Stimulated activated CD8-positive, alpha-beta memory T cell treated with anti-CD3 and anti-CD28 coated beads, Interleukin-4, amount 100 ng/mL, for 24 hours (primary cell): ENCODE data around the gene VAX1.
"Not testable (repeated sequence)": the region's sequence is repeated elsewhere in the genome, so short reads cannot be mapped to it uniquely, and the experiment has no call there.

Experiments
- DNase-seq: peaks from one replicate; pipeline ENCODE4 v3.0.0-alpha.2; 2020; ENCODE audit warnings: low read depth

Gene VAX1, protein sequence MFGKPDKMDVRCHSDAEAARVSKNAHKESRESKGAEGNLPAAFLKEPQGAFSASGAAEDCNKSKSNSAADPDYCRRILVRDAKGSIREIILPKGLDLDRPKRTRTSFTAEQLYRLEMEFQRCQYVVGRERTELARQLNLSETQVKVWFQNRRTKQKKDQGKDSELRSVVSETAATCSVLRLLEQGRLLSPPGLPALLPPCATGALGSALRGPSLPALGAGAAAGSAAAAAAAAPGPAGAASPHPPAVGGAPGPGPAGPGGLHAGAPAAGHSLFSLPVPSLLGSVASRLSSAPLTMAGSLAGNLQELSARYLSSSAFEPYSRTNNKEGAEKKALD

DNA sequence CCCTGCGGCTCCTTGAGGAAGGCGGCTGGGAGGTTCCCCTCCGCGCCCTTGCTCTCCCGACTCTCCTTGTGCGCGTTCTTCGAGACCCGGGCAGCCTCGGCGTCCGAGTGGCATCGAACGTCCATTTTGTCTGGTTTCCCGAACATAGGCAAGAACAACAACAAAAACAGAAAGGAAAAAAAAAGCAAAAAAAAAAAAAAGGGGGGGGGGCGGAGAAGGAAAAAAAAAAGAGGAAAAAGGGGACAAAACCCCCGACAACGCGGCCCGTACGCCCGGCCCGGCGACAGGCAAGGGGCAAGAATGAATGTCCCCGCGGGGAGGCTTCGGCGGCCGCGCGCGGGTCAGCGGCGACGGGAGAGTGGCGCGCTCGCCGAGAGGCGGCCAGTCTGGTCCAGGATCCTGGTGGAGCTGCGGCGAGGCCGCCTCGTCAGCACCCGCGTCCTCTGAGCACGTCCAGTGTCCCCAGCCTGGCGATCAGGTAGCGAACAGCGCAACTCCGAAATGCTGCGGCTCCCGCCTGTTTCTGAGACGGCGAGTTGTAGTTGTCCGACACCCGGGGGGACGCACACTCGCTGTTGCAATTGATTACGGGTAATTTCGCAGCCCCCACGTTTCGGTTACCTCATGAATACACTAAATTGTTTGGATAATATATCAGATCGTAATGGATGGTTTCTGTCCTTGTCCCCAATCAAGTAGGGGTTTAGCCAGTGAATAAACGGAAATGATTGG is at the start of gene VAX1:
TSS of gene VAX1 (minus strand) at position 360 of the 732 bp plus-strand sequence. CDS start at position 146, 214 bp downstream.
- DNase-seq = no peak

DNA sequence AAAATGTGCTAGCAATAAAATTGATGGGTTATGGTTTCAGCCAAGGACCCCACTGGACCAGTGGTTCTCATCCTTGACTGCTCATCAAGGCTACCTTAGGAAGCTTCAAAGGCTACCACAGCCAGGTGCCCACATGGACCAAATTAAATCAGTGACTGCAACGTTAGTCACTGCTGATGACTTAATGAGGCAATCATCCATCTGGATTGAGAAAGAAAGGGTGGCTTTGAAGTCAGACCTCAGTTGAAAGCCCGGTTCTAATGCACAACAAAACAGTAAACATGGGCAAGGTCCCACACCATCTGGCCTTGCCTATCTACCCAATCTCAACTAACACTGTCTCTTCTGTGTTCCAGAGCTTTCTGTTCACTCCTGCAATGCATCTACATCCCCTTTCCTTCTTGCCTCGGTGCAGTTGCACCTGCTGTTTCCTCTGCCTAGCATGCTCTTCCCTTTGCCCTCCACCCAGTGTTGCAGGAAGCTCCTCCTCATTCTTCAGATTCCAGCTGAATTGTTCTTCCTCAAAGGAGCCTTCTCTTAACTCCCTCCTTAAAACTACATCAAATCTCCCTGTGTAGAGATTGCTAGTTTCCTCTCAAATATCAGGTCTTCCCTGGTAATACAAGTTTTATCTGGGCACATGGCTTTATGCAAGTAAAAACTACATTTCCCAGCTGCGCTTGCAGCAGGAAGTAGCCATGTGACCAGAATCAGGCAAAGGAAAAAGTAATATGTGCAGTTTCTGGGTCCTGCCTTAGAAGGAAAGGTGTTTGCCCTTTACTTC is 49.0 kb upstream of the VAX1 start:
- DNase-seq = no peak

DNA sequence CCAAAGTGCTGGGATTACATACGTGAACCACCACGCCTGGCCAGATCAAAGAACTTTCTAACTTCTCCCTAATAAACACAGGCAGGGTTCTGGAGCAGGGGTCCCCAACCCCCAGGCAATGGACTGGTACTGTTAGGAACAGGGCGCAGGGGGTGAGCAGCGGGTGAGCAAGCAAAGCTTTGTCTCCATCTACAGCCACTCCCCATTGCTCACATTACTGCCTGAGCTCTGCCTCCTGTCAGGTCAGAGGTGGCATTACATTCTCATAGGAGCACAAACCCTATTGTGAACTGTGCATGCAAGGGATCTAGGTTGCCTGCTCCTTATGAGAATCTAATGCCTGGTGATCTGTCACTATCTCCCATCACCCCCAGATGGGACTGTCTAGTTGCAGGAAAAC is 47.7 kb upstream of the VAX1 start:
- not testable (repeated sequence) for DNase-seq

DNA sequence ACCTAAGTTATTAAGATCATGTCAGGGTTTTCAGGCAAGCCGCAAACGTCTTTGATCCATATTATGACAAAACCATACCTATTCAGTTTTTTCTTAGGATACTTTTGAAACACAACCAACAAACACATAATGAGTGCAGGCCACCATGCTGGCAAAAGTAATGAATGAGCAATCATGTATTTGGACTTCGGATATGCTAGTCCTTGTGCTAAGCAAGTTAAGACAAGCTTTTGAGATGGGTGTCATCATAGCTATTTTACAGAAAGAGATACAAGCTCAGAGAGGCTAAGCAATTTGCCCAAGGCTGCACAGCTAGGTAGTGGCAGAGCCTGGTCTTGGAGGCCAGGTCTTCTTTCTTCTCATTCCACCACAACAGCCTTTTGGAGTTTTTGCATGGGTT is 46.8 kb upstream of the VAX1 start:
- no peak for DNase-seq

DNA sequence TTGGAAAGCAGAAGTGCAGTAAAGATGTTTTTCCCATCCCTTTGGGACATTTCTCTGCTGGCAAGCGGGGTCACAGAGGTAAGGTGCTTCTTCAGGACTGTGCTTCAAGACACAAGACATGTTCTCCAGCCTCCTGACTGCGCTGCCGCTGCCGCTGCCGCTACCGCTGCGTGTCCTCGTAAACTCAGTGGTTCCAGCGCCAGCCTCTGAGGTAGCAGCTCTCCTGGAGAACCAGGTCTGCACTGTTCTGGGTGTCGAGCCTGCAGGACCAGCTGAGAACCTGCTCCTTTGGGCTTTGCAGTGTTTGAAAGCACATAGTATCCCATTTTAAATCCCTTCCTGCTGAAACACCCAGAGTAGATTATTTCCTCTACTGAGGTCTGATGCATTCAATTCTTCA is 46.2 kb upstream of the VAX1 start:
- no peak for DNase-seq

DNA sequence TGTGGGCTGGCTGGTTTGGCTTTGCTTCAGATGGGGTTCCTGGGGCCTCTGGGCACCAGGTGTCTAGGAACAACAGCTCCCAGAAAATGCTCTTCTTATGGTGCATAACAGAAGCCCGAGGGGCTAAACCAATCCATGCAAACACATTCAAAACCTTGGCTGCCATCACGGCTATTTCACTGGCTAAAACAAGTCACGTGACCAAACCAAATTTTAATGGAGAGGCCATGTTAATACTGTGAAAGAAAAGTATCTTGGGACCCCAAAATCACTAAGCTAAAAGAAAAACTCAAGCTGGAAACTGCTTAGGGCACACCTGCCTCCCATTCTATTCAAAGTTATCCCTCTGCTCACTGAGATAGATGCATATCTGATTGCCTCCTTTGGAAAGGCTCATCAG is 40.1 kb upstream of the VAX1 start:
- DNase-seq = no peak

DNA sequence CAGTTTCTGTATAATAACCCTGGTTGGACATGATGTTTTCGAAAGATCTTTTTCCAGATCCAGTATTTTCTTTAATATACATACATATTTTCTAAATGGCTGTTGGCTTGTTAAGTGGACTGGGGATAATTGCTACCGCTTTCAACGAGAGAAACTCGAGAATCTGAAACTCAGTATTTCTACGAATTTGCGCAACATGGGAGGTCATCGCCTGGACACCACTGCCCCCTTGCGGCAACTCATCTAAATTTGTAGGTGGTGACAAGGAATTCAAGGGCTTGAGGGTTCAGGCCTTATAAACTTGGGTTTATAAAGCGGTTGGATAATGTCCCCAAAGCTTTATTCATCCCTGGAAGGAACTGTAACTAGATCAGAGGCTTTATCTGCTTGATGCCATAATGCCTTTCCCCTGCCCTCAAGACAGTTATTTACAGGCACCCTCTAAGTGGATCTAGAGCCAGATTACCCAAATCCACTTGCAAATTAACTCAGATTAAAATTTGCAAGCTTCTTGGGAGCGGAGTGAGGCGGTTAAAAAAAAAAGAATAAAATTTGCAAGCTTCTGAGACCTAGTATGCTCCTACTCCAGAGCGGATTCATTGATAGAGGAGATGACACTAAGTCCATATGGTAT is 37.9 kb upstream of the VAX1 start:
- DNase-seq = peak; percentile 62

DNA sequence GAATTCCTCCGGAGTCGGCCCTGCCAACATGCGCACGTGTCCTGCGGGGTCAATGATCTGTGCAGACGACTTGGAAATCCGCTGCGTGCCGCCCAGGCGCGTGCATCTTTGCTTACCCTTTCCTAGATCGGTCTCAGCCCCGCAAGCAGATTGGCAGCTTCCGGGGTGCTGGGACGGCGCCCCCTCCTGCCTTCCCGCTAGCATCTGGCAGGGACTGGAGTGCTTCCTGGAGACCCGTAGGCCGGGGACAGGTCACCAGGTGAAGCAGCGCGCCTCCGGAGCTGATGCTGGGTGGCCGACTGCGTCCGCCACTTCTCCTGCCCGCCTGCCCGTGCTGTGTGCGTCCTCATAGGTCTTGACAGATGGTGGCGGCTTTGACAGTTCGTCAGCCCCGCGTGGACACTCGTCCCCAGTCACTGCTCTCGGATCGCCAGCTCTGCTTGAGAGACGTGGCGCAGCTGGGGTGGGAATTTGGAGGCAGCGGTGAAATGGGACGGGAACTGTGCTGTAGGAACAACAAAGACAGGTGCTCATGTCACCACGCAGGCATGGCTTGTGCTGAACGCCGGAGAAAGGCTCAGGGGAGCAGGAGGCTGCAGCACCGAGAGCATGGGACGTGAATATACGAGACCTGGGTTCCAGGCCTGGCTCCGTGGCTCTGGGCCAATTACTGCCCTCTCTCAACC is 37.3 kb upstream of the VAX1 start:
- no peak for DNase-seq

DNA sequence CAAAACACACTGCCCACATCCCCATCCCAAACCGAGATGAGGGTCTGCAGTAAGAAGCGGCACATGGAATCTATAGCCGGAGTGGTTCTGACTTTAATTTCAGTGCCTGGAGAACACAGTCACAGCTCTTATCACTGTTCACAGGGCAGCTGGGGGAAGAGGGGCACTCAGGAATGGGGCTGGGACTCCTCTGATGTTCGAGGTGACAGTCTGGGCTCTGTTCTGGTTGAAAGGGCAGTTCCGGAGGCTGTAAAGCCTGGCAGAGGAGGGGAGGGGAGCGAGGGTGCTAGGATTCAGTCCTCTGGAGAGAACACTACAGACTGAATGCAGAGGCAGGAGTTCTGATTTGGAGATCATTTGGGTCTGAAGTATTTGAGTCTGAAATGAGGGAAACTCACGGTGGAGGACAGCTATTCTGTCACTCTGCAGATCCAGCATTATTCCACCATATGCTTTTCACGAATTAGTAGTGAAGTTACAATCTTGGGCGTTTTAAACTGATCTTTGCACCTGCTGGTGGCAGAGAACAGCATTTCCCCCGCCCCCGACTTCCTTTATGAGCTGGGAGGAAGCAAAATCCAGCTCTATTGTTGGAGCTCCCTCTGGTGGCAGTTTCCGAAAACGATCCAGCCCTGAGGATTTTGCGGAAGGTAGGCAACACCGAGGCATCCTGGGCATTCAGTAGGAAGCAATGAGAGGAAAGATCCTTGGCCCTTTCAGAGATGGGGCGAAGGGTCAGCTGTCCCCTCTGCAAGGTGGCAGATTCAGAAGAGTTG is 36.6 kb upstream of the VAX1 start:
- DNase-seq = peak; percentile 77

DNA sequence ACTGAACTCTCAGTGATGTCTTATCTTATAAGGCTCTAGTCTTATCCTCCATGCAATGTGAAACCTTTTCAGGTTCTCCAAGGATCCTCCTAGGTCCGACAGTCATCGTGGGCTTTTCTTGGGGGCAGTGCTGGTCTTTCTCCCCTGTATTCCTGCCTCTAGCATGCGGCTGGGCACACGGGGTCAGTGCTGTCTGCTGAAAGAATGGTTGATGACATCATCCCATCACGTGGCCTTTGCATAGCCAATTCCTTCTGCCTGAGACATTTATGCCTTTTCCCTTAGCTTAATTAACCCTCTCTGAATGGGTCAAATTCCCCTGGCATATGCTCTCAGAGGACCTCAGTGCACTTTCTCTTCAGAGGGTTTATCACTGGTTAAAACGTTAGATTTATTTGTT is 32.2 kb upstream of the VAX1 start:
- DNase-seq = no peak

DNA sequence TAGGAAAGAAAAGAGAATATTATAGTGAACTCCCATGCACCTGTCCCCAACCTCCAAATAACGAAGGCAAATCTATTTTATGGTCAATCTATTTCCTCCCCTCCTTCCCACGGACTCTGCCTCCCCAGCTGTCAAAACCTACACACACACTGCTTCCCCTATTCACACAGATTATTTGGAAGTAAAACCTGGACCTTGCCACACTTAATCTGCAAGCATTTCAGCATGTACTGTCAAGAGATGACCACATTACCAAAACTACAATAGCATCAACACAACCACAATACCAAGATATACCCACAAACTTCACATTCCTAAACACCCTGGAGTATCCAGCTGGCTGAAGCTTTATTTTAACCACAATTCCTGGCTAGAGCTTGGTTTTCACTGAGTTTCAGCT is 31.4 kb upstream of the VAX1 start:
- no peak for DNase-seq

DNA sequence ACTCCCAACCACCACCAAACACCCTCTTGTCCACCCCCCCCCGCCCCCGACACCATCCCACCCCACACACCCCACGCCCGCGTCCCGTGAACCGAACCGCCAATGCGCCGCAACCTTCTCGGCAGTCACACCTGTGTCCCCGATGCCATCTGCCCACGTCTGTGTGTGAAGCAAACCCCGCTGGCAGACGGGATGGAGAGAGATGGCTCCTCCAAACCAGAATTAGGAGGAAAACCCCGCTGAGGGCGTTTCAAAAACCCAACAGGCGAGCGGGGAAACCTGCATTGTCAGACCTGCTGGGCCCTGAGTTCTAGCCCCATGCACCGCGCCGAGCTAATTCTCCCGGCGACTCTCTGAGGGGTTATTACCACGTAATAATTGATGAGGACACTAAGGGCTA is 30.7 kb upstream of the VAX1 start:
- no peak for DNase-seq

DNA sequence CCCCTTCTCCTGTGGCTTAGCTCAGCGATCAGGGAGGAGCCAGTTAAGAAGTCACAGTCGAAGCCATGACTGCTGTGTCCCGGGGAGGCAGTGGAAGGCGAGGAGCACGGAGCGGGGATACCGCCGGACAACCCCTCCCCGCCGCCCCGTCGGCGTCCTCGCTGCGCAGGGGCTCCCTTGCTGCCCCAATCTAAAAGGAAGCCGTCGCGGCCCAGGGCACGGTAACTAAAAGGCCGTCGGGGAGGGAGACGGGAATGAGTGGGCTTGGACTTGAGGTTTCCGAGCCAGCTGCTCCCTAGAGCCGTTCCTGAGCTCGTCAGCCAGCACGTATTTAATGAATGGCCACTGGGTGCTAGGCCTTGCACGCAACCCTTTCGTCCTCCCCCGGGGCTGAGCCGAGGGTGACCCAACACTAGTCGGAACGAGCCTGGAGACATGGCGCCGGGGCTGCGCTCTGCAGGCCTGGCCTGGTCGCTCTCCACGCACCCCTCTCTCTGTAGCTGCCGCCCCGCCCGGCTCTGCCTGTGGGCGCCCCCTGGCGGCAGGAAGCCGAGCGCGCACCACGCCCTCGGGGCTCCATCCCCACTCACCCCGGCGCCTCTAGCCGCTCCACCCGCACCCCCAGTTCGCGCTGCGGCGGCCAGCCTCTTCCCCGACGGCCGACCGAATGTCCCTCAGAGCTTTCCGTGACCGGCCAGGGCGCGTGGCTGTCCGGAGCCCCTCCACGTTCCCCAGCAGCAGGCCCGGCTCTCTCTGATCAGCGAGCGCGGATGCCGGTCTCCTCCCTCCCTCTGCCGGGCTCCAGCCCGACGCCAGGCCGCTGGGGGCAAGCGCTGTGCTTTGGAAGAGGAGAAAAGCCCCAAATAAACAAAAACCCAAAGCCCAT is 30.0 kb upstream of the VAX1 start:
- peak; percentile 50 for DNase-seq

DNA sequence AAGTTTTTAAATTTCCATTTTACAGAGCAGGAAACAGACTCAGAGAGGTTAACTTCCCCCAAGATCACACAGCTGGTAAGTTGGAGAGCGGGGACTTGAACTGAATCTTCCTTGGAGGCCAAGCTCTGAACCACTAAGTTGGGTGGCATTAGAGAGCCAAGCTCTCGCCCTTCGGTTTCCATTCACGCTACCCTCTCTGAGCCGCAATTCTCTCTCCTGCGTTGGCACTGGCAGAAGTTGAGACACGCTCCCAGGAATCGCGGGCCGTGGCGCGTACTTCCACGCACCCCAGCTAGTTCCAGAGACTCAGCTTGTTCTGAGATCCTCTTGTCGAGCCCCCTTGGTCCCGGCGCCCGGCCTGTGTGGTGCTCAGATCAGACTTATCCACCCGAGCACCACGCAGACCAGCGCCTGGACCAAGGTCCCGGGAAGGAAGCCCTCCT is 29.3 kb upstream of the VAX1 start:
- DNase-seq = no peak

DNA sequence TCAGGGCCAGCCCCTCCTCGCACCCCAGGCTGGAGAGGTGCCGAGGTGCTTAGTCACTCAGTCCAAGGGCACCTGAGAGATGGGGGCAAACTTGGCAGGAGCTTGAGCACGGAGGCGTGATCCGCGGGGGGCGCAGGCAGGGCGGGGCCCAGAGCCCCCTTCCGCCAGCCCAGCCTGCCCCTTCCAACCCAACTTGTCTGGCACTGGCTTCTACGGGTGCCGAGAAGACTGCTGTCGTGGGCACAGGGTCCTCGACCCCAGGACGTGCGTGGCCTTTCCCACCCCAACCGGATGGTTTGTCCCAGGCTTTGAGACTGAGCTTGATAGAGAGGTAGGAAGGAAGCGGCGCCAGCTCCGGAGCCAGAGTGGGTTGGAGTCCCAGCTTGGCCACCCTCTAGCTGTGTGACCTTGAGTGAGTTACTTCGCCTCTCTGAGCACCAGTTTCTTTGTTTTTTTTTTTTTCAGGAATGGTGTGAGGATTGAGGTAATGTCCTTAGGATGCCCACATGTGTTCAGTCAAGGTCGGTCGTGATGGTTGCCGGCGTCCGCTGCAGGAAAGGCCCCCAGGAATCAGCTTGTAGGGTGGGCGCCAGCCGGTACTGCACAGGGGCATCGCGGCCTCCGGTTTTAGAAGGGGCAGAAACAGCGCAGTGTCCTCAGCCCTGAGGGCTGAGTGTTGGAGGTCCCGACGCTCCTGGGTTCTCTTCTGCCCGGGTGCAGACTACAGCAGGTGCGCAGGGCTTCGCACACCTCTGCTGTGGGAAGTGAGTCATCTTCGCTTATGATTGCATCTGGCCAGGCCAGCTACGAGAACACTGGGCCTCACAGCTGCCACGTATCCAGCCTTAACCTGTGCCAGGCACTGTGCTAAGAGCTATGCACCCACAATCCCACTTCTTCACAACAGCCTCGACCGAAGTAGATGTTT is 28.6 kb upstream of the VAX1 start:
- no peak for DNase-seq

DNA sequence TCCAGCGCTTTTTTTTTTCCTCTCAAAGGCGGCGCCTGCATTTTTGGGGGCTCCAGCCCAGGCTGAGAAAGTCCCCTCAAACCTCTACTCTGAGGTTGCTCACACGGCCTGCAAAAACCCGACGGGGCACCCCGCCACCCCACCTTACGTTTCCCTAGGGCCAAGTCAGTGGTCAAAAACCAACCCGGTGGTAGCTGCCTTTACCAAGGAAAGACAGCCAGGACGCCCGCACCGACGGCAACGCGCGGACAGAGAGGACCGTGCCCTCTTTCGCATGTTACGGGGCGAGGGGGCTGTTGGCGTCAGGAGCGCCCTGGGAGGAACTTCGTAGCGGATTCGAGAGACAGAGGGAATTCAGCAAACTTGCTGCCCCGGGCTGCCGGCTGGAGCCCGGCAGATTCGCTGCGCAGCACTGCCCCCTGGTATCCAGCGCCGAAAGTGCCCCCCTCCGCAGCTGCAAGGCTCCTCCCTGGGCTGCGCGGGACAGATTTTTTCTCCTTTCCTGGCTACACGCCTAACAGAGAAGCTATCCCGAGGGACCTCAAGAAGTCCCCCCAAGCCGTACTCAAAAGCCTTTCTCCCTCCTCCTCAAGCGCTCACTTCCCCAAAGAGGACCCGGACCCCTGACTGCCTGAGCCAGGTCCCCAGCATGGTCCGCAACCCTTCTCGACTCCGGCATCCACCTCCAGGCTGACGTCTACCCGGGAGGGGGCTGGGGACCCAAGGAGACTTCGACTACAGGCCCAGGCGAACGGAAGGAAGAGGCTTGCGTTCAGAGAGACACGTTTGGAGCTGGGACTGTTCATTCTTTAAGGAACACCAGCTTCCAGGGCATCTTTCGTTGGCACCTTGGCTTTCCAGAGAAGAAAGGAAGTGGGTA is 27.7 kb upstream of the VAX1 start:
- no peak for DNase-seq

DNA sequence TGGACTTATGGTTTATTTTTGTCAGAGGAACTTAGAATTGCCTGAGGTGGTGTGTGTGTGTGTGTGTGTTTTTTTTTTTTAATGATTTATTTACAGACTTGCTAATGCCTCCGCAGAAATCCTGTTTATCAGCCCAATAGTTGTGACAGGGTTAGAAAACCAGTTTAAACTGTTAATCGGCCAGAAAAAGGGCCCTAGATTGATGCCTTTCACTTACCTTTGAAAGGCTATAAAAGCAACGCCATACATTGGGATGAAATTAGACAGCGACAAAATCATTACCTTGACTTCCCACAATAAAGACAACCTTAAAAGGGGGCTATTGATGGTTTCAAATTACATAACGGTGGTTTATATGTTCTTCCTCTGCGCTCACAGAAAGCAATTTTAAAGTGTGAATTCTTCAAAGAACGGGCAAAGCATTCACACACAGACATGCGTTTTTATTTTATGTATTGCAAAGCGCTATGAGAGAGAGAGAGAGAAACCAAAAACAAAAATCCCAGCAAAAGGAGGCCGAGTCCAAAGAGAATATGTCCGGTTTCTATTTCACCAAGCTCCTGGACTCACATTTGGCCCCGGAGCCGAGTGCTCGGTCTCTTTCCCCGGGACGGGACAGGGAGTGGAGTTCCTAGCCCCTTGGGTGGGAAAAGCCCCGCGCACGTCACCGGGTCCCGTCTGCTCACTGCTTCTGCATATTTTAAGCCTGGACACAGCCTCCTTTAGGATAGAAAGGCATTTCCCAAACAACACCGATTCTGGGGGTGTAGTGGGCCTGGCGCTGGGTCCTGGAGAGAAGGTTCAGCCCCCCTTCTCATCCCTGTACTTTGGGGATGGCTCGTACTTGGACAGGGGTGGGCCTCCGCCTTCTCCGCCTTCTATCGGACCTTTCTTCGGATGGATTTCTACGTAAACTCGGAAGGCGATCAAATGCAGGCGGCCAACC is 26.8 kb upstream of the VAX1 start:
- no peak for DNase-seq
